Stimulated activated CD8-positive, alpha-beta memory T cell treated with anti-CD3 and anti-CD28 coated beads, Interleukin-15, amount 100 ng/mL, for 1 hour (primary cell): ENCODE measurements around the gene SEZ6L.

Source experiments
- DNase-seq: peaks from one replicate; pipeline ENCODE4 v3.0.0-alpha.2; 2020; ENCODE audit warnings: low read depth

Gene SEZ6L

DNA sequence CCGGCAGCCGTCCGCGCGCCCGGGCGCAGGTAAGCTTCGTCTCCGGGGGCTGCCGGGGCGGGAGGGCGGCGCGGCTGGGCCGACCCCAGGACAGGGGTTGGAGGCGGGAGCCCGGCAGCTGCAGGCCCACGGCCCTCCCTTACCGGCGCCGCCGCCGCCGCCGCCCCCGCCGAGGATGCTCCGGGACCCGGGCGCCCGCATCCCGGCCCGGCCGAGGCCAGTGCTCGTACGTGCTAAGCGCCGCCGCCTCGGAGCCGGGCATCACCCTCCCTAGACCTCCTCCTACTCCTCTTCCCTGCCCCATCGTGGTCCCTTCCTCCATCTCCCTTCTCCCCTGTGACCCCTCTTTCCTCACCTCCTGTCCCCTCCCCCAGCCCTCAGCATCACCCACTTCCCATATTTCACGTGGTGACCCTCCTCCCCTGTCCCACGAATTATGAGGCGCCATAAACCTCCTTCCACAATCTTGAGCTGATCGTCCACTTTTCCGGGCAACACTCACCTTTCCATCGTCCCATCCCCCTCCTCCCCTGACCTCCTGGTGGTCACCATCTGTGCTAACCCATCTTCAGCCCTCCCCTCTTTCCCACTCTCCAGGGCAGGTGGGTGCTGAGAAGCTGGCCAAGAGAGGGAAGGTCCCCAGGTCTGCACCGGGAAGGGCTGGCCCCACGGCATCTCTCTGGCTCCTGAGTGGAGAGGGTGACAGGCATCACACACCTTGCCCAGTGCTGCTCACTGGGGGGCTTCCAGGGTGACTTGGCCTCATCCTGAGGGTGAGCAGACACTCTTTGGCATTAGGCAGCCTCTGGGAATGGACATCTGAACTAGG, 260.4 kb downstream of the SEZ6L start:
- DNase-seq, result no peak

DNA sequence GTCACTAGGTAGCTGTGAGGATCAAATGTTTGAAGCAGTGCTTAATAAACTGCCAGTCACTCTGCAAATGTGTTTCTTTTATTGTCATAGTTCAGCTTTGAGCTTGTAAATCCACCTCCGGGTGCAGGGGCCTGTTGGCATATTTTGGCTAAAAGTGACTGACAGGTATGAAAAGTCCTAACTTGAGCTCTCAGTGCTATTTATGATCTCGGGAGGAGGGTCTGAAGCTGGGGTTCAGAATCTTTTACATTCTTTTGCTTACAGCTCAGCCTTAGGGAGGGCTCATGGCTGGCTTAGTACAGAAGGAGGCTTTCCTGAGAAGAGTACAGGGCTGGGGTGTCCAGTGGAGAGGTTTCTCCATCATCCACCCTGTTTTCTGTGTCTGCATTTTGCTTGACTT, 261.3 kb downstream of the SEZ6L start:
- DNase-seq, result no peak

DNA sequence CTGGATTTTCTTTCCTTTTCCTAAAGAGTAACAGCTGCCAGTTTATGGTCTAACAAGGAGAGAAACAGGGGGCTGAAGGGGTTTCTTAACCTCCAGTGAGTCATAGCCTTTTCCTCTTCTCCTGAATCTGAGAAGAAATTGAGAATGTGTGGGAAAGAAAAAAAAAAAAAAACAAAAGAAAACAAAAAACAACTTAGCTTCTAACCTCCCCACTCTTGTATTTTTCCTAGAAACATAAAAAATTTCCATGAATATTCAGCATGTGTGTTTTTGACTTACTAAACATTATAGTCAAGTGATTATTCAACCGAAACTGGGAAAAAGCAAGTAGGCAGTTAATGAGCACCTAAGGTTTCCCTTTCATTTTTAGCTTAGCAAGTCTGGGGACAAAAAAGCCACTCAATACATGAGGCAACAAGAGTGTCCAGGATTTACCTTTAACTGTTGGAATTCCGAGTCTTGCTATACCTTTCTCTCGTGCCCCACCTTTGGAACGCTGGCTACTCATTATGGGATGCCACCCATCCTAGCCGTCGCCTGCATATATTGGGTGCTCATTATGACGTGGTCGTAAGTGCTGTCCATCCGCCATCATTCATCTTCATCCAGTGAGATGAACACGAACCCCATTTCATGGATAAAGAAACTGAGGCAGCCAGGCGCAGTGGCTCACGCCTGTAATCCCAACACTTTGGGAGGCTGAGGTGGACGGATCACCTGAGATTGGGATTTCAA, 262.2 kb downstream of the SEZ6L start:
- no peak for DNase-seq

DNA sequence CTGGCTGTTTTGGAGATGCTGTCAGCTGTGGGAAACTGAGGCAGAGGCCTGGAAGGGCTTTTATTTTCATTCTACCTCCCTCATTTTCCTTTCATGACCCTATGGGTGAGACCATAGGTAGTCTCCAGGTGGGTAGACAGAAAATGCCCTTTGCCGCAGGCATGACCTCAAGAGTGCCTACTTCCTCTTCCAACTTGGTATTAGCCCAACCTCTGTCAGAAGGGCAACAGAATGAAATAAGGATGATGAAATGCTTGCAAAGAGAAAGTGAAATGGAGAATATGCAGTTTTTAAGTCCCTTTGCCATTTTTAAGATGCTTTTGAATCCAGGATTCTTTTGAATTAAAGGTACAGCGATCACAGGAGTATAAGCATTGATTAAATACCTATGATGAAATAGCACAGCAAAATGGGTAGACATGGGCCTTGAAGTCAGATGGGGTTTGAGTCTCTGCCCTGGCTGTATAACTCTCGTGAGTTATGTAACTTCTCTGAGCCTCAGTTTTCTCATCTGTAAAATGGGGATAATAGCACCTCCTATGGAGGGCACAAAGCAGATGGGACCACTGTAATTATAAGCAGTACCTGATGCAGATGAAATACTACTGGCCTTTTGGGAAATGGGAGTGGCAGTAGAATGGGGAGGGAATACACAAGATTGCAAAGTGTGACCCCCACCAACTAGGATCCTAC, 263.5 kb downstream of the SEZ6L start:
- DNase-seq, result no peak
